Measurements from ENCODE around the gene EHMT1.

EHMT1 gene

GRCh38 chr9:137817236-137818200 is 198.7 kb downstream of the EHMT1 start:
- H3K4me3 ChIP-seq (ENCODE audit: low read depth, low read length): no peak overlapping the region

- no peak overlapping the region for H3K4me3 ChIP-seq (ENCODE audit: low read depth, low read length)
Measured at GRCh38 chr9:137818286-137818685, 199.5 kb downstream of the EHMT1 start.

- no peak overlapping the region for H3K4me3 ChIP-seq (ENCODE audit: low read depth, low read length)
Measured at GRCh38 chr9:137820161-137820855, 201.5 kb downstream of the EHMT1 start.

GRCh38 chr9:137823986-137824771 is 205.4 kb downstream of the EHMT1 start:
- no peak overlapping the region for H3K4me3 ChIP-seq (ENCODE audit: low read depth, low read length)

- H3K4me3 ChIP-seq (ENCODE audit: low read depth, low read length): no peak overlapping the region
Measured at GRCh38 chr9:137825324-137825989, 206.7 kb downstream of the EHMT1 start.

GRCh38 chr9:137827908-137828526 is 209.2 kb downstream of the EHMT1 start:
- no peak overlapping the region for H3K4me3 ChIP-seq (ENCODE audit: low read depth, low read length)

GRCh38 chr9:137828527-137829259 is 209.9 kb downstream of the EHMT1 start:
- no peak overlapping the region for H3K4me3 ChIP-seq (ENCODE audit: low read depth, low read length)

- H3K4me3 ChIP-seq (ENCODE audit: low read depth, low read length): no peak overlapping the region
Measured at GRCh38 chr9:137829260-137829996, 210.6 kb downstream of the EHMT1 start.

GRCh38 chr9:137832191-137832700 is 213.4 kb downstream of the EHMT1 start:
- no peak overlapping the region for H3K4me3 ChIP-seq (ENCODE audit: low read depth, low read length)

- H3K4me3 ChIP-seq (ENCODE audit: low read depth, low read length): no peak overlapping the region
Measured at GRCh38 chr9:137832830-137833590, 214.2 kb downstream of the EHMT1 start.

GRCh38 chr9:137833721-137834613 is 215.2 kb downstream of the EHMT1 start:
- H3K4me3 ChIP-seq (ENCODE audit: low read depth, low read length): no peak overlapping the region

- no peak overlapping the region for H3K4me3 ChIP-seq (ENCODE audit: low read depth, low read length)
Measured at GRCh38 chr9:137834846-137835546, 216.2 kb downstream of the EHMT1 start.

GRCh38 chr9:137836151-137836830 is 217.5 kb downstream of the EHMT1 start:
- no peak overlapping the region for H3K4me3 ChIP-seq (ENCODE audit: low read depth, low read length)

- H3K4me3 ChIP-seq (ENCODE audit: low read depth, low read length): no peak overlapping the region
Measured at GRCh38 chr9:137836831-137837241, 218.0 kb downstream of the EHMT1 start.

- no peak overlapping the region for H3K4me3 ChIP-seq (ENCODE audit: low read depth, low read length)
Measured at GRCh38 chr9:137837345-137838278, 218.8 kb downstream of the EHMT1 start.
